NCI-H2227 treated with DMSO at 0.1 percent for 48 hours (cell line): ENCODE data around the gene SCFD2.
"Not testable (repeated sequence)": the region's sequence is repeated elsewhere in the genome, so short reads cannot be mapped to it uniquely, and the experiment has no call there.

Experiments
- DNase-seq: peaks from one replicate; lab custom pipeline; 2025; lab: John Stamatoyannopoulos, UW

The SCFD2 gene

GRCh38 chr4:53011259-53011905 lies 354.5 kb downstream of the SCFD2 start:
- DNase-seq: no peak

- DNase-seq: no peak
These were observed 355.5 kb downstream of the SCFD2 start for GRCh38 chr4:53010318-53010717.

GRCh38 chr4:53009824-53010223 lies 356.0 kb downstream of the SCFD2 start:
- DNase-seq: no peak

- no peak for DNase-seq
These were observed 358.8 kb downstream of the SCFD2 start for GRCh38 chr4:53007024-53007423.

- DNase-seq: no peak
These were observed 360.1 kb downstream of the SCFD2 start for GRCh38 chr4:53005808-53006207.

- DNase-seq: no peak
These were observed 360.7 kb downstream of the SCFD2 start for GRCh38 chr4:53005149-53005546.

GRCh38 chr4:53004497-53005148 lies 361.2 kb downstream of the SCFD2 start:
- DNase-seq: no peak

GRCh38 chr4:53003959-53004358 lies 361.9 kb downstream of the SCFD2 start:
- DNase-seq: no peak

- DNase-seq: no peak
These were observed 365.3 kb downstream of the SCFD2 start for GRCh38 chr4:53000560-53000959.

GRCh38 chr4:52999626-53000025 lies 366.2 kb downstream of the SCFD2 start:
- DNase-seq: no peak

GRCh38 chr4:52998413-52998812 lies 367.4 kb downstream of the SCFD2 start:
- DNase-seq: no peak

GRCh38 chr4:52997132-52997416 lies 368.8 kb downstream of the SCFD2 start:
- no peak for DNase-seq

GRCh38 chr4:52996261-52997131 lies 369.4 kb downstream of the SCFD2 start:
- DNase-seq: no peak

GRCh38 chr4:52995360-52996030 lies 370.4 kb downstream of the SCFD2 start:
- DNase-seq: no peak

GRCh38 chr4:52994567-52994966 lies 371.3 kb downstream of the SCFD2 start:
- no peak for DNase-seq

- DNase-seq: no peak
These were observed 372.1 kb downstream of the SCFD2 start for GRCh38 chr4:52993771-52994170.

- DNase-seq: not testable (repeated sequence)
These were observed 373.3 kb downstream of the SCFD2 start for GRCh38 chr4:52992551-52992950.

- DNase-seq: no peak
These were observed 374.4 kb downstream of the SCFD2 start for GRCh38 chr4:52991472-52991871.

GRCh38 chr4:52990706-52991105 lies 375.2 kb downstream of the SCFD2 start:
- DNase-seq: no peak

- DNase-seq: no peak
These were observed 376.0 kb downstream of the SCFD2 start for GRCh38 chr4:52989865-52990264.

GRCh38 chr4:52987392-52988056 lies 378.3 kb downstream of the SCFD2 start:
- no peak for DNase-seq

GRCh38 chr4:52984462-52984881 lies 381.4 kb downstream of the SCFD2 start:
- no peak for DNase-seq
